Bronchial epithelial cell (primary cell): Measurements from ENCODE around the gene ARL15. TPM values are rescaled to one million over a fixed set of nuclear protein-coding genes. Genes with fewer than 3 reads are reported as not detected.
A peak's percentile ranks its signal among the peaks of the same experiment; 100 is the strongest.

Source experiments
- DNase-seq: peaks from one replicate; pipeline ENCODE4 v3.0.0-alpha.2; 2010; ENCODE audit warnings: low read depth
- FAIRE-seq: peaks from 2 replicates; lab custom pipeline; 2011; peaks lifted over from hg19 to GRCh38; lab: Jason Lieb, UNC
- H3K27me3 ChIP-seq: 2 replicates; pipeline ENCODE4 v1.5.1; 2011; ENCODE audit warnings: low read length; ENCODE audit not compliant: control insufficient read depth, insufficient read depth
- H3K36me3 ChIP-seq: 2 replicates; pipeline ENCODE4 v1.5.1; 2011; ENCODE audit warnings: low read length; ENCODE audit not compliant: control insufficient read depth, insufficient read depth
- H3K4me3 ChIP-seq: 2 replicates; pipeline ENCODE4 v1.5.1; 2011; ENCODE audit warnings: mild to moderate bottlenecking, low read depth, low read length, control low read depth
- total RNA-seq: library from RNA; depleted of rRNA; stranded (reverse); fragments of >200 nt; gene quantifications from 2 replicates; pipeline ENCODE4 v1.2.1, GENCODE V29; 2014
- TF ChIP-seq, protein P1 (sequence below): IDR thresholded peaks from 2 replicates; pipeline ENCODE4 v1.5.1; 2011; ENCODE audit warnings: mild to moderate bottlenecking, moderate library complexity, low read length, control low read depth, inconsistent platforms; ENCODE audit not compliant: insufficient read depth, severe bottlenecking

Gene ARL15
- total RNA-seq, 1 donor from 2014 or later: 13.7 TPM

DNA sequence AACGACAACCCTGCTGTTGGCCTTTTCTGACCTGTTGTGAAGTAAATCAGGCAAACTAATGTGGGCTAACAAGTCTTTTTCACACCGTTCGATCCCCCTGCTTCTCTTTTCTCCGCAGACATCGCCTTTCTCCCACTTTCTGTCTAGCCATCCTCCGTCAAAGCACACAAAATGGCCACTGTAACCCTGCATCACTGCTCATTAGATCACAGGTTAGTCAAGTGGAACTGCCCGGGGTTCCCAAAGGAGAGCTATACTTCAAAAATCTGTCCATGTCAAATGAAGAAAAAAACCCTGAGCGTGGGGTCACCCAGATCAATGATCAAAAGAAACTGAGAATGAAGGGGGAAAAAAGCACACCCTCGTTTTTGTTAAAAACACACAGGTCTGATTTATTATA lies 212.1 kb downstream of the ARL15 start:
- FAIRE-seq: no peak
- Histone ChIP-seq H3K27me3 (no peaks in the 10 kb centered on the region), H3K4me3 (no peak overlapping the region), H3K36me3 (no peaks in the 10 kb centered on the region)
- DNase-seq: no peak
- TF ChIP-seq, protein P1, sequence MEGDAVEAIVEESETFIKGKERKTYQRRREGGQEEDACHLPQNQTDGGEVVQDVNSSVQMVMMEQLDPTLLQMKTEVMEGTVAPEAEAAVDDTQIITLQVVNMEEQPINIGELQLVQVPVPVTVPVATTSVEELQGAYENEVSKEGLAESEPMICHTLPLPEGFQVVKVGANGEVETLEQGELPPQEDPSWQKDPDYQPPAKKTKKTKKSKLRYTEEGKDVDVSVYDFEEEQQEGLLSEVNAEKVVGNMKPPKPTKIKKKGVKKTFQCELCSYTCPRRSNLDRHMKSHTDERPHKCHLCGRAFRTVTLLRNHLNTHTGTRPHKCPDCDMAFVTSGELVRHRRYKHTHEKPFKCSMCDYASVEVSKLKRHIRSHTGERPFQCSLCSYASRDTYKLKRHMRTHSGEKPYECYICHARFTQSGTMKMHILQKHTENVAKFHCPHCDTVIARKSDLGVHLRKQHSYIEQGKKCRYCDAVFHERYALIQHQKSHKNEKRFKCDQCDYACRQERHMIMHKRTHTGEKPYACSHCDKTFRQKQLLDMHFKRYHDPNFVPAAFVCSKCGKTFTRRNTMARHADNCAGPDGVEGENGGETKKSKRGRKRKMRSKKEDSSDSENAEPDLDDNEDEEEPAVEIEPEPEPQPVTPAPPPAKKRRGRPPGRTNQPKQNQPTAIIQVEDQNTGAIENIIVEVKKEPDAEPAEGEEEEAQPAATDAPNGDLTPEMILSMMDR: no peak

DNA sequence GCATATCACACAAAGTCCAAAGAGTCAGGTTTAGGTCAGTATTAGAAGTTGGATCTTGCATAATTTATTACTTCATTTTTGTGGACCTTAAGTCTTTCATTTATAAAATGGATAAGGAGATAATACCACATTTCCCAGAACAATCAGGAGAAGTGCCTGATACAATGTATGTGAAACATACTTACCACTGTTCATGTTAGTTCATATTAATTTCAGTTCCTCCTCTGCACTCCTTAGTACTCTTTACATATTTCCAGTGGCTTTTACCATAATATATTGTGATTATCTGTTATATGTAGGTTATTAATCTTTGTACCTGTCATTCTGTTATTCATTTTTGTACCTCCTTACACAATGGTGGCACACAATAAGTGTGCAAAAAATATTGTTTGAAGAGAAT lies 214.4 kb downstream of the ARL15 start:
- Histone ChIP-seq H3K27me3 (no peaks in the 10 kb centered on the region), H3K4me3 (no peak overlapping the region), H3K36me3 (no peaks in the 10 kb centered on the region)
- FAIRE-seq (no peak), DNase-seq (no peak)
- TF ChIP-seq, protein P1: no peak

DNA sequence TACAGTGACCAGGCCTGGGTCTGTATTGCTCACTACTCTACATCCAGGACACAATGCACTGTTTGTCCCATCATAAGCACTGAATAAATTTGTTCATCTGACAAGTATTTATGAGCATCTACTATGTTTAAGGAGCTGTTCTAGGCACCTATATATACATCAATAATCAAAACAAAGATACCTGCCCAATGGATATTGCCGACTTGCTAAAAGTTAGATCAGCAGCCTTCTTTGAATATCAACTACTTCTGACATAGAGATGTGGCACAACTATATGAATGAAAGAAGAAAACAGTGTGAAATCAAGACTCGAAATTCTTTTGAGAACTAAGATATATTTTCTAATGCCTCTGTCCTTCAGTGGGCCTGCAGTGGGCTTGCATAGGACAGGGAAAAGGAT lies 215.7 kb downstream of the ARL15 start:
- DNase-seq: no peak
- no peaks in the 10 kb centered on the region for H3K36me3 ChIP-seq
- no peaks in the 10 kb centered on the region for H3K27me3 ChIP-seq
- TF ChIP-seq, protein P1: no peak
- no peak for FAIRE-seq
- no peak overlapping the region for H3K4me3 ChIP-seq

DNA sequence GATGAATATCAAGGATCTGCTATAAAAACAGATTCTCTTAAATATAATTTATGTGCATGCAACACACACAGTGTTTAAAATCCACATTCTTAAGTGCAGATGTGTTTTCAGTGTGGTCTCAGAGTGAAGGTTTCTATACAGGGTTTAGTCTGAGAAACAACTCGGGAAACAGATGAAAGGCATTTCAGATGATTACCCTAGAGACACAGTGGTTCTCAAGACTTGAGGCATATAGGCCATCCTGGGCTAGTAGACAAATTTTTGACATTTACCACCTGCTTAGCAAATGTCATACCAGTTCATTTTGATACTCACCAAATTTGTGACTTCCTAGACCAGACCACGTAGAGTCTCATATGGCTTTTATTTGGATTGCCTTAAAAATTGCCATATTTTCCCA lies 216.5 kb downstream of the ARL15 start:
- Histone ChIP-seq H3K4me3 (no peak overlapping the region), H3K27me3 (no peaks in the 10 kb centered on the region), H3K36me3 (no peaks in the 10 kb centered on the region)
- TF ChIP-seq, protein P1: no peak
- FAIRE-seq (no peak), DNase-seq (no peak)

DNA sequence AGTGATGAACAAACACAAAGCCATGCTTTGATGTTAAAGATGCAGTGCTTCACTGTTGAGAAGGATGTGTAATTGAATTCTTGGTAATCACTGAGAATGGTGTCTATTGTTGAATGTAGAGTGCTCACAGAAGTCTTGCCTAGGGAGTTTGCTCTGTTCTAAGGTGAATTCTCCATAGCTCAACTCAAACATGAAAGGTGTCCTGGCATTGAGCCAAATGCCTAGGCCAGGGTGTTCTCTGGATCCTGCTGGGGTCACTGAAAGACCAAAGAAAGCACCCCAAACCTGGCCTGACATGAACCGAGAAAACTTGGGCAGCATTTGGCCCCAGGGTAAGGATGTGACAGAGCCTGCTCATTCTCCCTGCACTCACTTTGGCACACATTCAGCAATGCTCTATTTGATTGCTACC lies 217.3 kb downstream of the ARL15 start:
- FAIRE-seq (no peak), DNase-seq (peak; percentile 71)

More for the DNA sequence above, 217.3 kb downstream of the ARL15 start:
- Histone ChIP-seq H3K4me3 (no peak overlapping the region), H3K27me3 (no peaks in the 10 kb centered on the region), H3K36me3 (no peaks in the 10 kb centered on the region)
- TF ChIP-seq, protein P1: no peak
